ENCODE results near the gene DLGAP1.

DLGAP1 gene

DNA sequence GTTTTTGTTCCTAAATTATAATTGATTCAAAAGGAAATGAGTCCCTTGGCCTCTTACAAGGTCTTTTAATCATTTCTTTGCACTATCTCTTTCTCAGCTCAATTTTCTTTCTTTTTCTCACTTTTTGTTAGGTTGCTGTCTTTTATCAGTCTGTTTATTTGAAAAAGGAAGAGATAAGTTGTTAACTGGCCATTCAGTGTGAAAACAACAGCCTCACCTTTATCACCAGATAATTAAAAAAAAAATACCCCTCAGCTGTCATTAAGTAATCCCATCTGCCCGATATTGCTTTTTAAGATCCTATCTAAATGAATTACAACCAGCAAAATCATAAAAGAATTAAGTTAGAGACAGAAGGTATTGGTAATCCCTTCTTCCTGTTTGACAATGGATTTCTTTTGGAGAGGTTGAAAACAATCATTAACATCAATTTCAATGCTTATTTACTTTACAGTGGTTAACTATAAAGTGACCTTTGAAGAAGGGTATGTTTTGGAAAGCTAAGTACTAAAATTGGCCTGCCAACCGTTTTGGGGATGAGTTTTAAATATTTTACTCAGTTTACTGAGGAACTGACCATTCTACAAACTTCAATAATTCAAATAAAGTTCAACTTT is 900.2 kb downstream of the DLGAP1 start:
- no peak for DNase-seq

DNA sequence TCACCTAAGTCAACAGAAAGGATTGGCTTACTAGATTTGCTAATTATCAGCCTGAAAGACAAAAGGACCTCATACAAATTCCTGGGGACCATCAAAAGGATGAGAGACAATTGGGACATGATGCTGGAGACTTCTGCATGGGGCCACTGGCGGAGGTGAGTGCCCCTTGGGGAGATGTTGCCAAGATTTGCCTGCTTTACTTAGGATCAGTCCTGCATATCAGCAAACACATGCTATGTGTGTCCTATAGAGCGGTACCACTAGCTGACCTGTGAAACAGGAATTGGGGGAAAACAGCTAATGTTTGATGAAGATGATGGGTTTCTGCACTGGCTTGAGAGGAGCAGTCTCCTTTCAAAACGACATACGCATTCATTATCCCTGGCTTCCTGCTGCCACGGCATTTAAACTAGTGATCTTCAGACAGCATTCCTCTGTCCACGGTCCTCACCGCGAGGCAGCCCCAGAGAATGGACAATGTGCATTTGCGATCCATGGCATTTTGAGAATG is 901.0 kb downstream of the DLGAP1 start:
- no peak for DNase-seq

DNA sequence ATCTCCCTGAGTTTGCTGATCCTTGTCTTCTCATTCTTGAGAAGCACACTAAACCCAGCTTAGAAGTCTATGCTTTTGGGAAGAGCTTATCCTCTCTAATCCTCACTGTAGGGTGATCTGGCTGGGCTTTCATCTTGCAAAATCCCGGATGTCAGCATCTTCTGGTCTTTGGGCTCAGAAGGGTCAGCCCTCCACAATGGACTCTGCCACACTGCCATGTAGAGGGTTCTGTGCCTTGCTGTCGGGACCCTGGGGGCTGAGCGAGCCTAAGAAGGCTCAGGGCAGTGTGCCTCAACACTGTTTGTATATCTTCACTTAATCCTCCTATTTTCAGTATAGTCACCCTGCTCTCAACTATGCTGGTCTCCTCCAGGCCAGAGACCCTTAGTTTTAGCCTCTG is 902.8 kb downstream of the DLGAP1 start:
- DNase-seq = no peak

DNA sequence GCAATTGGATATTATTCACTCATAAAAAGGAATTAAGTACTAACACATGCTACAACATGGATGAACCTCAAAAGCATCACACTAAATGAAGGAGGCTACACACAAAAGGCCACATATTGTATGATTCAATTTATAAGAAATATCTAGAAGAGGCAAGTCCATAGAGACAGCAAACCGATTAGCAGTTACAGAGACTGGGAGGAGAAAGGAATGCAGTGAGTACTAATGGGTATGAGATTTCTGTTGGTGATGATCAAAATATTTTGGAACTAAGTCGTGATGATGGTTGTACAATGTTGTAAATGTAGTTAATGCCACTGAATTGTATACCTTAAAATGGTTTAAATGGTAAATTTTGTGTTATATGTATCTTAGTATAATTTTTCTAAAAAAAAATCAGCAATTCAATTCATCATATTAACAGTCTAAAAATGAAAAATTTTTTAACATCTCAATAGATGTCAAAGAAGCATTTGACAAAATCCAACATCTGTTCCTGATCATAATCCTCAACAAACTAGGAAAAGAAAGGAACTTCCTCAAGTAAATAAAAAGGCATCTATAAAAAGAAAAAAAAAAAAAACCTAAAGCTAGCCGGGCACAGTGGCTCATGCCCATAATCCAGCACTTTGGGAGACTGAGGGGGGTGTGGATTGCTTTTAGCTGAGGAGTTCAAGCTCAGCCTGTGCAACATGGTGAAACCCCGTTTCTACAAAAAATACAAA is 907.1 kb downstream of the DLGAP1 start:
- no peak for DNase-seq

DNA sequence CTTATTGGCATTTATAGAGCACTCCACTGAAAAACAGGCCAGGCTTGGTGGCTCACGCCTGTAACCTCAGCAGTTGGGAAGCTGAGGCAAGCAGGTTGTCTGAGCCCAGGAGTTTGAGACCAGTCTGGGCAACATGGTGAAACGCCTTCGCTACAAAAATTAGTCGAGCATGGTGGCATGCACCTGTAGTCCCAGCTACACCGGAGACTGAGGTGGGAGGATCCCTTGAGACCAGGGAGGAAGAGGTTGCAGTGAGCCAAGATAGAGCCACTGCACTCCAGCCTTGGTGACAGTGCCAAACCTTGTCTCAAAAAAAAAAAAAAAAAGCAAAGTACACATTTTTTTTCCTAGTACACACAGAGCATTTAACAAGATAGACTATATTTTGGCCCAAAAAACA is 909.0 kb downstream of the DLGAP1 start:
- DNase-seq = no peak

DNA sequence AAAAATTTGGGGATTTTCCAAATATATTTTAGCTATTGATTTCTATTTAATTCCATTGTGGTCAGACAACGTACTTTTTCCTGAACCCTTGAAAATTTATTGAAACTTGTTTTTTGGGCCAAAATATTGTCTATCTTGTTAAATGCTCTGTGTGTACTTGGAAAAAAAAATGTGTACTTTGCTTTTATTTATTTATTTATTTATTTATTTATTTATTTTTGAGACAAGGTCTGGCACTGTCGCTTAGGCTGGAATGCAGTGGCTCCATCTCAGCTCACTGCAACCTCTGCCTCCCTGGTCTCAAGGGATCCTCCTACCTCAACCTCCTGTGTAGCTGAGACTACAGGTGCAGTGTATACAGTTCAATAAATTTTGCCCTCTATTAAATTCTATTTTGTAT is 910.6 kb downstream of the DLGAP1 start:
- DNase-seq = no peak

DNA sequence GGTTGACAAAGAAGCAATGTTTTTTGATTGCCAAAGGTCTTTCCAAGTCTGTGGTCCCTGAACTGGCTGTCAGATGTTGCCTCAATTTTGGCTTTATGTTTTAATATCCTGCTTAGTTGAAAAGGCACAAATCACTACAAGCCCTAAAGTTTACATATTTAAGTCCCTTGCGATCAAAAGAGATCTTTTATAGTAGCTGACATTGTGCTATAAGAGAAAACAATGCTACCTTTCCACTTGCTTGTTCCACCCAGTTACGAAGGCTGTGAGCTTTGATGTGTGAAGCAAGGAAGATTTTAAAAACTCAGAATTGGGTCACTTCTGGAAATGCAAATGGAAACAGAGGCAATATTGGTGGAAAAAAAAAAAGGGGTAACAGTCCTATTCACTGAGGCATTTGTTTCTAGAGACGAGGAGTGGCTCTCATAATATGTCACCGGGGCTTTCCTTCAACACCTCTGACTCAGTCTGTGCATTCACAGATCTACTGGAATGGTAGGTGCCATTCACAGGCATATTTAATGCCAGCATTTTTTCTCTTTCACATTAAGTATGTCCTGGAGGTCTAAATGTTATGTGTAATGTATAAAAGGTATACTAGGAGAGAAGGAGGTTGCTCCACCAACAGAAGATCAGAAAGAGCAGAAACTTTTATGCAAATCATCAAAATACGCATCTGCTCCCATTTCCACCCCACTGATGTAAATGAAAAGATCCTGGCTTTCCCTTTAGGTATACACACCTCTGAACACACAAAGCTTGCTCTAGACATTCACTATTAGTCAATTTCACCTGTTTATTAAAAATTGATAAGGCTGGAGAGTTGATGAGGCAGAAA is 913.3 kb downstream of the DLGAP1 start:
- peak in 1 of 5 donors; percentile 36 for DNase-seq

DNA sequence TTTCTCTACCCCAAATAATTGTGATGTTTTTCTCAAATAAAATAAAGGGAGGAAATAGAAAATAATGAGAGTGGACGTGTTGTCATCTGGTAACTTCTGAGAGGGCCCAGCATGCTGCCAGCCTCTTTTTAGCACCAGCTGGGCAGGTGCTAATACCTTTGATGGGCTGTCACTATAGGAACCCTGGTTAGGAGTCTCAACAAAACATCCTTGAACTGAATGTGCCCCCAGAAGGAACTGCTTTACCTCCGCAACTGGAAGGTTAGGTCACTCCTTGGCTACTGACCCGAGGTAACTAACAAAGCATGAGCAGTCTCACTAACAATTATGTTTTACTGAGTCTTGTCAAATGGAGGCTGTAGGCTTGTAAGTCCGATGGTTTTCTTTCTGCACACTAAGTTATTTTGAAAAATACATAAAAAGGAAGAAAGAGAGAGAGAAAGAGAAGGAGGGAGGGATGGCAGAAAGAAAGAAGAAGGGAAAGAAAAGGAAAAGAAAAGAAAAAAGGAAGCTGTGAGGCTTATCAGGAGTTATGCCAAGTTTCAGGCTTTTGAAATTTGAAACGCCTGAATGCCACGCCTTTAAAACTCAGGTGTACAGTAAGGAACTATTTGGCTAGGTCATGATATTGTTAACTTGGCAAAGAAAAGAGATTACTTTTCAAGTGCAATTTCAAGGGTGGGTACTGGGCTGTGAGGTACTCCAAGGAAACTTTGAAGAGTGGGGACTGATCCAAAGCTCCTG is 914.1 kb downstream of the DLGAP1 start:
- no peak for DNase-seq

DNA sequence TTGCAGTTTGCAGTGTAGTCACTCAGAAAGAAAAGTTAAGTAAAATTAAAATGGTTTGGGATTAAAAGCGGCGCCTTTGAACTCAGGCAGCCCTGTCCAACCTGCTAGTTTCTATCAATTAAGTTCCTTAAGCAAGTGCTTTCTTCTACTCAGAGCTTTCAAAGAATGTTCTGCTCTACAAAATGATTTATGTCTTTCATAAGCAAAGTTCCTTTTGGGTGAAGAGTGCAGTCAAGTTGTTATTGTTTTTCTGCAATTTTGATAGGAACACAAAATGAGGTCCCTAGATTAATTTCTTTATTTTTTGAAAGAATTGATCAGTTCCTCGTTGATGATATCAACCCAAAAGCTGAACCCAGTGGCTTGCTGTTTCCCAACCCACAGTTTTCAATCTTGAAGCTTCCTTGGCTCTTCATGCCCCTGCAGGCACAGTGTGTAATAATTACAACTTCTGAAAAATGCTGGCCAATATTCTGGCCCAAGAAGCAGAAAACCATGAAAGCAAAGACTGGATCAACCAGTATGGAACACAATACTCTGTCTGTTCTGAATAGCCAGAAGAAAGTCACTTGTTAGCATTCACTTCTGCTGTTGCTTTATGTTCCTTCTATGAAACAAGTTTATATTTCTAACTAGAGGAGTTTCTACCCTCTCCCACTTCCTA is 916.0 kb downstream of the DLGAP1 start:
- no peak for DNase-seq

DNA sequence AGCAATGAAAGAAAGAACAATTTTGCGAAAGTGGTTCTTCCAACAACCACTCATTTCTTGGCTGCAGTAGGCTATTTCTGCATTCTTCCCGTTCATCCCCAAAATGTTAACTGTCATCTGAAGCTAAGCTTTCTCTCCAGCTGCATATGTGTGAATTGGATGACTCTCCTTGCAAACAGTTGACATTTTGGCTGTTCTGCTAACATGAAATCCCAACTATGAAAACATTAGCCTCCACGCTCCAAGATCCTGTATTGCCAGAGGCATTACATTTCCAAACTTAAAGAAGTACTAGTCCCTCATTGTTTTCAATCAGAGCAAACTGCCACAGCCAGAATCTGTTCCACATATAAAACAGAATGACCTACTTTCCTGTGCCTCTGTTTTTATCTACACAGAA is 916.7 kb downstream of the DLGAP1 start:
- DNase-seq = no peak

DNA sequence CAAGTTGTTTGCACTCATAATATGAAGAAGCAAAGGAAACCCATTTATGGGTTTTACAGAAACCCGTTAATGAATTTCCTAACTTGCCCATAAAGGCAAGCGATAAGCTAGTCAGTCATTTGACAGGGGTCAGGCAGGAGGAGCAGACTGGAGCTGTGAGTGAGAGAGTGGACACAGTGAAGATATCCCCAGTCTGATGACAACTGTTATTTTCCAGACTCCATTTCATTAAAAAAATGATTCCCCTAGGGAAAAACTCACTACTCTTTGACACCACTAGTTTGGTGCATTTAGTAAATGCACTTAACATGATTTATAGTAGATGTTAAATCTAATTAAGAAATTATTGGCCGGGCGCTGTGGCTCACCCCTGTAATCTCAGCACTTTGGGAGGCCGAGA is 924.3 kb downstream of the DLGAP1 start:
- no peak for DNase-seq

DNA sequence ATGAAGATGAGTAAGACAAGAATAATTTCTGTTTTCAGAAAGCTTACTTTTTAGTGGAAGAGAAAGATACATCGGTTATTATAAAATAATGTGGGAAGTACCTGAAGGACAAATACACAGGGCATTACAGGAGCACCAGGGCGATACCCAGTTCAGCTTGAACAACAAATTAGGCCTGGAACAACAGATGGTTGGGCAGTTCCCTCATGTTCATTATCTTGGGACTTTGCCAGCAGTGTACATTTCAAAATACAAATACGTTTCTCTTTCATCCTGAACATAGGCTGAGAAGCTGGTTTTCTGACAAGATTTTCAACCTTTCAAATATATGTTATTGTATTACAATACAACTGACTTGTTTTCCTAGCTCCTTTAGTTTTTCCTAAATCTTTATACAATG is 925.5 kb downstream of the DLGAP1 start:
- no peak for DNase-seq

DNA sequence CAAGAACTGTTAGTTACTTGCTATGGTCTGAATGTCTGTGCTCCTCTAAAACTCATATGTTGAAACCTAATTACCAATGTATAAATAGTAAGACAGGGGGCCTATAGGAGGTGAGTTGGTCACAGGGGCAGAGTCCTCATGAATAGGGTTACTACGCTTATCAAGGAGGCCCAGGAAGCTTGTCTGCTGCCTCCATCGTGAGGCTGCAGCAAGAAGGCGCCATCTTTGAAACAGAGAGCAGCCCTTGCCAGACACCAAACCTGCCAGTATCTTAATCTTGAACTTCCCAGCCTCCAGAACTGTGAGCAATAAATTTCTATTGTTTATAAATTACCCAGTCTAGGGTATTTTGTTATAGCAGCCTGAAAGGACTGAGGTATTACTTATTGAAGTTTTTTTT is 926.0 kb downstream of the DLGAP1 start:
- no peak for DNase-seq

DNA sequence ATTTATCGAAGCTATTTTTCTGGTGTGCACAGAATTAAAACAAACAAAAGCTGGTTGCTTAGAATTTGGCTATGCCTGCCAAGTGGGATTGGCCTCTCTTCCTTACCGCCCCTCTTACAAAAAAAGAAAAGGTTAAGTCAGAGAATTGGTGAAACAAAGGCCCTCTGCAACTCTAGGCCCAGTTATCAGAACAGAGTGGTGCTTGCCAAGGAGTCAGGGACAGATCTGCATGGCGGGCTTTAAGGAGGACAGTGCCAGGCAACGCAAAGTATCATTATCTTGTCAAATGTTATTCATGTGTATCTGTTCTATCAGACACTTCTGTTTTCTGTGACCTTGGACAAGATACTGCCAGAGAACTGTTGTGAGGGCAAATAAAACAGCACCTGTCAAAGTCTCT is 926.9 kb downstream of the DLGAP1 start:
- no peak for DNase-seq

DNA sequence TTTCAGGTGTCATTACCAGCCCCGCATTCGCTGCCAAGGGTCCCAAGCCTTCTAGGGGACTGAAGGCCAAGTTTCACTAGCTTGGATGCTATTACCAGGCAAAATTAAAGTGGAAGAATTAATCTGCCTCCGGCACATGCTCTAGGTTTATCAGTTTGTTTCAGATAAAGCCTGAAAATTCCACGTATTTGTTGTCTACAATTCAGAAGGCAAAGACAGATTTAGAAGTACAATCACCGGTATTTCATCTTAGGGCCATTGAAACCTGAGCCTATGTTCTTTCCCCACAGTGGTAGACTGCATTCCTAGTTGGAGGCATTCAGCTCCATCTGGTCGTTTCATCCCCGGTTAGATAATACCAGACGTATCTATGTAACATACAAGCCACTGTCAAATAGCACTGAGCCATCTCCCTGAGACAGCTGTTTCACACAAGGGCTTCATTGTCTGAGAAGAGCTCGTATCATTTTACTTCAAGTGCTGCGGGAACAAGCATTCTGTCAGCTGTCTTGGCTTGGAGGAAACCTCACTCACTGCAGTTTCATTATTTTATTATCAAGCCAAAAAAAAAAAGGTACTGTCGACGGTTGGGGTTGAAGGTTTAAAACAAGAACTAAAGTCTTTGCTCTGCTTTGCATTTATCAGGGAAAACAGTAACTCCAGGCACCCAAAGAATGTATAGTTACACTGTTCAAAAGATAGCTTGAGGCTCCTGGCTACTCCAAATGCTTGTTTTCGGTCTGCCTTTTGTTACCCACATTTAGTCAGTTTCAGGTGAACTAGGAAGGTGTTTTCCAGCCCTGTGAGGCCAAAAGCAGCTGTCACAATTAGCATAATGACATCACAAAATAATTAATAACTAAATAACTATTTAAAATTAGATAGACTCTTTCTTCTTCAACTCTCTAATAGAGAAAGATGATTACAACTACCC is 928.4 kb downstream of the DLGAP1 start:
- DNase-seq = no peak

DNA sequence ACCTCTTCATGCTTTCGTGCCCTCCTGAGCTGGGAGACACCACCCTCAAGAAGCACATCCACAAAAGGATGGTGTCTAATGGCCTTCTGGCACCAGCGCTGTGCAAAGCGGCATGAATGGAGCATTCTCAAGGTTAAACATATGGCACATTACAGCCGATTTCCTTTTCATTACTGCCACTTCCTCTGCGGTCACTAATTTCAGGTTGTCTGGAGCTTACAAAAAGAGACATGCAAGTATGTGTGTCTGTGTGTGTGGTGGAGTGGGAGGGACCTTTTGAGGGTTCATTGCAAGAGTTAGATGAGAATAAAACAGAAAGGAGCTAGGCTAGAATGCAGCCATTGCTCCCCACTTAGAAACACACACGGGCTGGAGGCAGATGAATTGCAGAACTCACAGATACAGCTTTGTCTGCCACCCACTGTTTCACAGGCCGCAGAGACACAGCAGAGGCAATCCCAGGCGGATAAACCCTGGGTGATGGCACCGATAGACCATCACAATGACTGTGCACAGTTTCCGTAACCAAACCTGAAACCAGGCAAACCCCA is 929.2 kb downstream of the DLGAP1 start:
- DNase-seq = peak in 4 of 5 donors; percentile 2 to 75 (median 16)

DNA sequence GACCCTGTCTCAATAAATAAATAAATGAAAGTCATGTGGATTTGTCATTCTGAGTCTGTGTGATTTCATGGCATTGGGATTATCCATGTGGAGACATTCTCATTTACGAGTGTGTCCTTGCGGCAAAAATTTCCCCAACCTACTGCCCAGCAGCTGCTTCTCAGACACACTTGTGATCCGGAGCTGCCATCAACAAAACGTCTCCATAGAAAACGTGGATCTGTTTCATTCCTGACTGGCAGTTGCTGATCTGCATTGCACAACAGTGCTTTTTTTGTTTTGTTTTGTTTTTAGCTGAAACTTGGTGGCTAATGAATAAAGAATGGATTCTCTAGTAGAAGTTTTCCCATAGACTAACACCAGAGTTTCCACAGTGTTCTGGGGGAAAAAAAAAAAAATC is 930.4 kb downstream of the DLGAP1 start:
- no peak for DNase-seq

DNA sequence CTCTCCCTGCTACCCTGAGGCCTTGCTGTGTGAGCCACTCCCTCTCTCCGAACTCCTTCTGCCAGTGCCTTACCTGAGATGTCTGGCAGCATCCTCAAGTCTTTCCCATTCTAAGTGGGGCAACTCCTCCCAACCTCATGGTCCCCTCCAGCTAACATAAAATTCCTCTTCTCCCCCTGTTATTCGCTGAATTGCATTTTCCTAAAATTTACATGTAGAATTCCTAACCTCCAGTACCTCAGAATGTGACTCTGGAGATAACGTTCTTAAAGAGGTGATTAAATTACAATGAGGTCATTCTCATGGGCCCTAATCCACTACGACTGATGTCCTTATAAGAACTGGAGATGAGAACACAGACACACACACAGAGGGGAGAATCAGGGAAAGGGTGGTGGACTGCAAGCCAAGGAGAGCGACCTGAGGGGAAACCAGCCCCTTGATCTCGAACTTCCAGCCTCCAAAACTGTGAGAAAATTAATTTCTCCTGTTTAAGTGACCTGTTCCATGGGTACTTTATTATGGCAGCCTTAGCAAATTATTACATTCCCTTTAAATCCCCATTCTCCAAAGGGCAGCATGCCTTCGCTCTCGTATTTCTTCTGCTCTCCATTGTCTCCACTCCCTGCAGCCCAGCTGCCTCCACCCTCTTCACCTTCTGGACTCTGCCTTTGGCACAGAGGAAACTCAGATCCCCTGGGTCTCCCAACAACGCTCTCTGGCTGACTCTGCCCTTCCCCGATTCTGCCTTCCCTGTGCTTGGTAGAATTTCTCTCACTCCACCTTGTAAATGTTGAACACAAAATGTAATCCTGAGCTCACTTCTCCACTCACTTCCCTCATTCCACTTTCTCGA is 934.6 kb downstream of the DLGAP1 start:
- DNase-seq = no peak

DNA sequence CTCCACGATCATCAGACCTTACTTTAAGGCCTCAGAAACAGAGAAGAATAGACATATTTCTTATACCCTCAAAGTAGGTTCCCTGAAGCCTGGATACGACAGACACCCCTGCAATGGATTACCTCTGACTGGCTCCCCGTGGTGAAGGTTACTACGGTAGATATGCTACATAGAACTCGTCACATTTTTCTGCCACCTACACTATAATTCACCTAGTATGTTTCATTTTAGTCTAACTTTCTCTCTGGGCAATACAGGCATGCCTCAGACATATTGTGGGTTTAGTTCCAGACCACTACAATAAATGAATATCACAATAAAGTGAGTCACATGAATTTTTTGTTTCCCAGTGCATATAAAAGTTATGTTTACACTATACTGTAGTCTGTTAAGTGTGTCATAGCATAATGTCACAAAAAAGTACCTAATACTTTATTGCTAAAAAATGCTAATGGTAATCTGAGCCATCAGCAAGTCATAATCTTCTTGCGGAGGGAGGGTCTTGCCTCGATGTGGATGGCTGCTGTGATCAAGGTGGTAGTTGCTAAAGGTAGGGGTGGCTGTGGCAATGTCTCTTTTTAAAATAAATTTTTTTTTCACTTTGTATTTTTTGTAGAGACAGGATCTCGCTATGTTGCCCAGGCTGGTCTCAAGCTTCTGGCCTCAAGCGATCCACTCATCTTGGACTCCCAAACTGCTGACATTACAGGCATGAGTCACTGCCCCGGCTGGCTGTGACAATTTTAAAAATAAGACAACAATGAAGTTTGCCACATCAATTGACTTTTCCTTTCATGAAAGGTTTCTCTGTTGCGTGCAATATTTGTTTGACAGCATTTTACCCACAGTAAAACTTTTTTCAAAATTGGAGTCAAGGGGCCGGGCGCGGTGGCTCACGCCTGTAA is 940.5 kb downstream of the DLGAP1 start:
- no peak for DNase-seq
